ENCODE data around the gene NTM.

Gene NTM

GRCh38 chr11:131592152-131592551 lies 221.7 kb downstream of the NTM start:
- no peak for TF ChIP-seq POLR2AphosphoS5 (IDR thresholded peaks at IDR 0.05; ENCODE audit: low read depth)
- no peak for TF ChIP-seq CTCF (IDR thresholded peaks at IDR 0.05; ENCODE audit: insufficient read depth, low read length)
- H3K4me3 ChIP-seq (replicated peaks; ENCODE audit: insufficient read depth, low read length): no peak overlapping the region
- H3K27me3 ChIP-seq (ENCODE audit: insufficient read depth, poor library complexity, severe bottlenecking): no peaks in the 10 kb centered on the region
- DNase-seq (ENCODE audit: low read depth in 1 of 2, low spot score in 1 of 2): no peak
- no peak overlapping the region for H3K27ac ChIP-seq (replicated peaks)

GRCh38 chr11:131592734-131593133 lies 222.3 kb downstream of the NTM start:
- TF ChIP-seq CTCF (IDR thresholded peaks at IDR 0.05; ENCODE audit: insufficient read depth, low read length) (no peak), GABPA (IDR thresholded peaks at IDR 0.05; ENCODE audit: low read depth) (no peak), SPI1 (IDR thresholded peaks at IDR 0.05; ENCODE audit: borderline replicate concordance, low read depth) (no peak), POLR2AphosphoS5 (IDR thresholded peaks at IDR 0.05; ENCODE audit: low read depth) (no peak), REST (IDR thresholded peaks at IDR 0.05; ENCODE audit: insufficient replicate concordance, low read depth) (no peak)
- no peak for DNase-seq (ENCODE audit: low read depth in 1 of 2, low spot score in 1 of 2)
- Histone ChIP-seq H3K27ac (replicated peaks) (no peak overlapping the region), H3K27me3 (ENCODE audit: insufficient read depth, poor library complexity, severe bottlenecking) (no peaks in the 10 kb centered on the region), H3K4me3 (replicated peaks; ENCODE audit: insufficient read depth, low read length) (no peak overlapping the region)

GRCh38 chr11:131593301-131593700 lies 222.9 kb downstream of the NTM start:
- TF ChIP-seq GABPA (IDR thresholded peaks at IDR 0.05; ENCODE audit: low read depth) (no peak), SPI1 (IDR thresholded peaks at IDR 0.05; ENCODE audit: borderline replicate concordance, low read depth) (no peak), CTCF (IDR thresholded peaks at IDR 0.05; ENCODE audit: insufficient read depth, low read length) (no peak), POLR2AphosphoS5 (IDR thresholded peaks at IDR 0.05; ENCODE audit: low read depth) (no peak), REST (IDR thresholded peaks at IDR 0.05; ENCODE audit: insufficient replicate concordance, low read depth) (no peak)
- Histone ChIP-seq H3K4me3 (replicated peaks; ENCODE audit: insufficient read depth, low read length) (no peak overlapping the region), H3K27me3 (ENCODE audit: insufficient read depth, poor library complexity, severe bottlenecking) (no peaks in the 10 kb centered on the region), H3K27ac (replicated peaks) (no peak overlapping the region)
- DNase-seq (ENCODE audit: low read depth in 1 of 2, low spot score in 1 of 2): no peak

GRCh38 chr11:131595797-131596196 lies 225.4 kb downstream of the NTM start:
- TF ChIP-seq POLR2AphosphoS5 (IDR thresholded peaks at IDR 0.05; ENCODE audit: low read depth): no peak
- TF ChIP-seq CTCF (IDR thresholded peaks at IDR 0.05; ENCODE audit: insufficient read depth, low read length): no peak
- no peak for TF ChIP-seq SPI1 (IDR thresholded peaks at IDR 0.05; ENCODE audit: borderline replicate concordance, low read depth)
- TF ChIP-seq GABPA (IDR thresholded peaks at IDR 0.05; ENCODE audit: low read depth): no peak
- no peak for TF ChIP-seq REST (IDR thresholded peaks at IDR 0.05; ENCODE audit: insufficient replicate concordance, low read depth)
- DNase-seq (ENCODE audit: low read depth in 1 of 2, low spot score in 1 of 2): no peak
- Histone ChIP-seq H3K27ac (replicated peaks) (no peak overlapping the region), H3K27me3 (ENCODE audit: insufficient read depth, poor library complexity, severe bottlenecking) (no peaks in the 10 kb centered on the region), H3K4me3 (replicated peaks; ENCODE audit: insufficient read depth, low read length) (no peak overlapping the region)
